Measurements from ENCODE around the gene ALDH5A1. TPM values are rescaled to one million over a fixed set of nuclear protein-coding genes. Genes with fewer than 3 reads are reported as not detected.

ALDH5A1 gene
- total and polyA plus RNA-seq, 2 of the 13 experiments (the other 11 are each of a cell fraction or from before 2014, with no cell fraction given), result 12.8 to 32.5 TPM

DNA sequence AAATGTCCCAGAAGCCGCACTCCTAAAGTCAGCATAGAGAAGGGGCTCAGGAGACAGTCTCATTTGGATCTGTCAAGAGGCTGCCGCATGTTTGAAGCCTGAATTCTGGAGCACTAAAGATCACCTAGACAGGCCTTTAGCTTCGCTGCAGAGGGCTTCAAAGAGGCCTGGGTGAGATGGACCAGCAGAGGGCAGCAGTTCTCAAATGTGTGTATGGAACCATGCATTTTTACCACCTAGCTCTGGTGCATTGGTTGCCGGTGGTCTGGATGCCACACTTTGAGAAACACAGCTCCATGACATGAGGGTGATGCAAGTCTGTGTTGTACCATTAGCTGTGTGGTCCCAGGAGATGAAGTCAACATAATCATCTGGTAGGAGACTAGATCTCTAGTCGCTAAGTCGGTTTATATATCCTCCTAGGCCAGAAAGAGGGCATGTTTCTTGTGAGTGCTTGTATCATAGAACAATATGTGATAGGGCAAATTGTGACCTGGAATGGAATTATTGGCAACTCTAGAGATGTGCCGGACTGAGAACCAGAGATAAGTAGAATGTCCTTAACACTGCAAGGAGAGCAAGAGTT lies 86.4 kb downstream of the ALDH5A1 start (continued):
- TF ChIP-seq CBX2 (IDR thresholded peaks at IDR 0.05; ENCODE audit: low read depth, low read length) (no peak), CBX2 (CRISPR knock-in tag; IDR thresholded peaks at IDR 0.05; ENCODE audit: low read depth) (0 out of 2 replicates have a peak, but pooled peaks have one; percentile 59), ZNF282 (IDR thresholded peaks at IDR 0.05; ENCODE audit: partially characterized antibody) (no peak), FOSL1 (CRISPR knock-in tag; IDR thresholded peaks at IDR 0.05; ENCODE audit: borderline replicate concordance) (no peak), ZFX (CRISPR knock-in tag; IDR thresholded peaks at IDR 0.05; ENCODE audit: low read depth) (0 out of 2 replicates have a peak, but pooled peaks have one; percentile 20), PAXIP1 (CRISPR knock-in tag; conservative IDR thresholded peaks at IDR 0.05) (no peak), KDM2A (CRISPR knock-in tag; IDR thresholded peaks at IDR 0.05; ENCODE audit: borderline replicate concordance, low read depth) (peak; percentile 58; the same call in 1 of the 2 replicates), KMT2A (CRISPR knock-in tag; IDR thresholded peaks at IDR 0.05) (0 out of 2 replicates have a peak, but pooled peaks have one; percentile 21), ZNF235 (CRISPR knock-in tag; IDR thresholded peaks at IDR 0.05; ENCODE audit: borderline replicate concordance) (no peak), ZNF362 (CRISPR knock-in tag; IDR thresholded peaks at IDR 0.05; ENCODE audit: borderline replicate concordance) (no peak), IKZF5 (CRISPR knock-in tag; IDR thresholded peaks at IDR 0.05) (0 out of 2 replicates have a peak, but pooled peaks have one; percentile 20)
- TF ChIP-seq, protein P1, sequence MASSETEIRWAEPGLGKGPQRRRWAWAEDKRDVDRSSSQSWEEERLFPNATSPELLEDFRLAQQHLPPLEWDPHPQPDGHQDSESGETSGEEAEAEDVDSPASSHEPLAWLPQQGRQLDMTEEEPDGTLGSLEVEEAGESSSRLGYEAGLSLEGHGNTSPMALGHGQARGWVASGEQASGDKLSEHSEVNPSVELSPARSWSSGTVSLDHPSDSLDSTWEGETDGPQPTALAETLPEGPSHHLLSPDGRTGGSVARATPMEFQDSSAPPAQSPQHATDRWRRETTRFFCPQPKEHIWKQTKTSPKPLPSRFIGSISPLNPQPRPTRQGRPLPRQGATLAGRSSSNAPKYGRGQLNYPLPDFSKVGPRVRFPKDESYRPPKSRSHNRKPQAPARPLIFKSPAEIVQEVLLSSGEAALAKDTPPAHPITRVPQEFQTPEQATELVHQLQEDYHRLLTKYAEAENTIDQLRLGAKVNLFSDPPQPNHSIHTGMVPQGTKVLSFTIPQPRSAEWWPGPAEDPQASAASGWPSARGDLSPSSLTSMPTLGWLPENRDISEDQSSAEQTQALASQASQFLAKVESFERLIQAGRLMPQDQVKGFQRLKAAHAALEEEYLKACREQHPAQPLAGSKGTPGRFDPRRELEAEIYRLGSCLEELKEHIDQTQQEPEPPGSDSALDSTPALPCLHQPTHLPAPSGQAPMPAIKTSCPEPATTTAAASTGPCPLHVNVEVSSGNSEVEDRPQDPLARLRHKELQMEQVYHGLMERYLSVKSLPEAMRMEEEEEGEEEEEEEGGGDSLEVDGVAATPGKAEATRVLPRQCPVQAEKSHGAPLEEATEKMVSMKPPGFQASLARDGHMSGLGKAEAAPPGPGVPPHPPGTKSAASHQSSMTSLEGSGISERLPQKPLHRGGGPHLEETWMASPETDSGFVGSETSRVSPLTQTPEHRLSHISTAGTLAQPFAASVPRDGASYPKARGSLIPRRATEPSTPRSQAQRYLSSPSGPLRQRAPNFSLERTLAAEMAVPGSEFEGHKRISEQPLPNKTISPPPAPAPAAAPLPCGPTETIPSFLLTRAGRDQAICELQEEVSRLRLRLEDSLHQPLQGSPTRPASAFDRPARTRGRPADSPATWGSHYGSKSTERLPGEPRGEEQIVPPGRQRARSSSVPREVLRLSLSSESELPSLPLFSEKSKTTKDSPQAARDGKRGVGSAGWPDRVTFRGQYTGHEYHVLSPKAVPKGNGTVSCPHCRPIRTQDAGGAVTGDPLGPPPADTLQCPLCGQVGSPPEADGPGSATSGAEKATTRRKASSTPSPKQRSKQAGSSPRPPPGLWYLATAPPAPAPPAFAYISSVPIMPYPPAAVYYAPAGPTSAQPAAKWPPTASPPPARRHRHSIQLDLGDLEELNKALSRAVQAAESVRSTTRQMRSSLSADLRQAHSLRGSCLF (CRISPR knock-in tag; IDR thresholded peaks at IDR 0.05; ENCODE audit: borderline replicate concordance), result no peak
- TF ChIP-seq, protein P2, sequence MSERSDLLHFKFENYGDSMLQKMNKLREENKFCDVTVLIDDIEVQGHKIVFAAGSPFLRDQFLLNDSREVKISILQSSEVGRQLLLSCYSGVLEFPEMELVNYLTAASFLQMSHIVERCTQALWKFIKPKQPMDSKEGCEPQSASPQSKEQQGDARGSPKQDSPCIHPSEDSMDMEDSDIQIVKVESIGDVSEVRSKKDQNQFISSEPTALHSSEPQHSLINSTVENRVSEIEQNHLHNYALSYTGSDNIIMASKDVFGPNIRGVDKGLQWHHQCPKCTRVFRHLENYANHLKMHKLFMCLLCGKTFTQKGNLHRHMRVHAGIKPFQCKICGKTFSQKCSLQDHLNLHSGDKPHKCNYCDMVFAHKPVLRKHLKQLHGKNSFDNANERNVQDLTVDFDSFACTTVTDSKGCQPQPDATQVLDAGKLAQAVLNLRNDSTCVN (CRISPR knock-in tag; IDR thresholded peaks at IDR 0.05; ENCODE audit: borderline replicate concordance), result no peak

Data from HepG2 (cell line).